GM23338 (cell line): Measurements from ENCODE around the gene NABP1.

Experiments used
- CTCF ChIP-seq, 2 experiments: fragments of 200-600 bp in 1 of 2; sonication (generic) in 1 of 2; conservative IDR thresholded peaks; 2 replicates each; pipeline versions ENCODE4 v1.5.1 to v1.6.1; 2016 to 2017; ENCODE audit warnings: antibody characterized with exemption in 2 of 2, low read depth in 2 of 2, mild to moderate bottlenecking in 2 of 2, moderate library complexity in 1 of 2
- EZH2 ChIP-seq: fragments of 200-600 bp; sonication (generic); IDR thresholded peaks from one replicate; pipeline ENCODE4 v1.8.0; 2017; ENCODE audit warnings: antibody characterized with exemption, mild to moderate bottlenecking, low read depth; ENCODE audit not compliant: unreplicated experiment
- EZH2phosphoT487 ChIP-seq: fragments of 200-600 bp; sonication (generic); IDR thresholded peaks from one replicate; pipeline ENCODE4 v1.8.1; 2018; ENCODE audit warnings: antibody characterized with exemption; ENCODE audit not compliant: unreplicated experiment
- POLR2AphosphoS5 ChIP-seq: IDR thresholded peaks from 2 replicates; pipeline ENCODE4 v1.6.1; 2016; ENCODE audit warnings: antibody characterized with exemption, low read depth
- REST ChIP-seq: IDR thresholded peaks from one replicate; pipeline ENCODE4 v1.6.1; 2018; ENCODE audit warnings: antibody characterized with exemption; ENCODE audit not compliant: unreplicated experiment
- ZNF331 ChIP-seq: fragments of 250-450 bp; sonication (Bioruptor Pico); IDR thresholded peaks from 2 replicates; pipeline ENCODE4 v1.5.0; 2020; ENCODE audit warnings: low read depth, mild to moderate bottlenecking, moderate library complexity

- TF ChIP-seq ZNF331 (CRISPR knock-in tag) (no peak), CTCF (conservative IDR thresholded peaks at IDR 0.05; ENCODE audit: low read depth in 2 of 2) (no peak), EZH2 (no peak), POLR2AphosphoS5 (no peak), REST (no peak), EZH2phosphoT487 (no peak)
Observed at GRCh38 chr2:191701696-191702095, 23.8 kb downstream of the NABP1 start.
